HepG2 (cell line): Measurements from ENCODE around the gene CRY1. TPM values are rescaled to one million over a fixed set of nuclear protein-coding genes. Genes with fewer than 3 reads are reported as not detected.
A peak's percentile ranks its signal among the peaks of the same experiment; 100 is the strongest.

Experiments
- ATAC-seq: fragments of 200-7000 bp; cut with Tn5 transposase; 3 replicates; pipeline ENCODE4 v1.9.1; 2020; ENCODE audit warnings: mild to moderate bottlenecking, moderate library complexity
- BruUV-seq: library from RNA; stranded (reverse); fragments of 400-500 nt; replicated peaks from 2 replicates; lab custom pipeline; 2021; lab: Mats Ljungman, UMichigan
- CTCF ChIA-PET: fragments of 300-600 bp; formaldehyde crosslinking; extraction: SDS; loops from one replicate; lab custom pipeline; 2021; ENCODE audit warnings: low total read pairs, inconsistent platforms, low intra/inter-chr PET ratio; lab: Yijun Ruan, JAX
- POLR2A ChIA-PET: fragments of 350-600 bp; sonication (Branson Sonifier 250); formaldehyde crosslinking; loops from one replicate; lab custom pipeline; 2020; ENCODE audit warnings: antibody characterized with exemption, inconsistent platforms; lab: Yijun Ruan, JAX
- DNase-seq: peaks from one replicate; pipeline ENCODE4 v3.0.0-alpha.2; 2015; ENCODE audit warnings: low spot score
- FAIRE-seq: peaks from 3 replicates; lab custom pipeline; 2011; peaks lifted over from hg19 to GRCh38; lab: Jason Lieb, UNC
- H2AFZ ChIP-seq: one replicate; pipeline ENCODE4 v1.6.1; 2011; ENCODE audit warnings: low read length, inconsistent platforms
- H3K27ac ChIP-seq: fragments of 300-600 bp; 3 replicates; pipeline ENCODE4 v1.8.0; 2011; ENCODE audit warnings: mixed run types, mild to moderate bottlenecking, mixed read lengths, low read length, inconsistent platforms; ENCODE audit not compliant: insufficient read depth; ENCODE audit errors: extremely low read length
- H3K27me3 ChIP-seq, 2 experiments: fragments of 200-600 bp in 1 of 2; 2 replicates in 1 of 2; 3 replicates in 1 of 2; pipeline versions ENCODE4 v1.6.0 to v1.8.0; 2011; ENCODE audit warnings: low read length in 2 of 2, mild to moderate bottlenecking in 2 of 2, moderate library complexity in 2 of 2, inconsistent platforms in 1 of 2; ENCODE audit not compliant: insufficient read depth in 2 of 2, control insufficient read depth in 1 of 2
- H3K36me3 ChIP-seq, 2 experiments: fragments of 200-600 bp in 1 of 2; replicated peaks in 1 of 2; 2 replicates in 1 of 2; 3 replicates in 1 of 2; pipeline versions ENCODE4 v1.5.1 to v1.8.0; 2011; ENCODE audit warnings: low read length in 2 of 2, inconsistent platforms in 1 of 2; ENCODE audit not compliant: insufficient read depth in 2 of 2, control insufficient read depth in 1 of 2
- H3K4me1 ChIP-seq: 2 replicates; pipeline ENCODE4 v1.5.1; 2012; ENCODE audit warnings: low read length, inconsistent platforms; ENCODE audit not compliant: insufficient read depth
- H3K4me2 ChIP-seq: 2 replicates; pipeline ENCODE4 v1.6.0; 2011; ENCODE audit warnings: low read depth, low read length, inconsistent platforms
- H3K4me3 ChIP-seq, 3 experiments: fragments of 200-600 bp in 1 of 3; sonication (generic), shearing (Covaris generic) in 1 of 3; replicated peaks in 1 of 3; 2 replicates each; pipeline ENCODE4 v1.5.1; 2011 to 2016; ENCODE audit warnings: low read length in 3 of 3, inconsistent platforms in 2 of 3, low read depth in 2 of 3, mild to moderate bottlenecking in 2 of 3, control low read depth in 1 of 3, mixed read lengths in 1 of 3; ENCODE audit not compliant: insufficient read depth in 1 of 3
- H3K79me2 ChIP-seq: one replicate; pipeline ENCODE4 v1.6.1; 2011; ENCODE audit warnings: low read length, inconsistent platforms; ENCODE audit not compliant: insufficient read depth
- H3K9ac ChIP-seq: 2 replicates; pipeline ENCODE4 v1.6.0; 2011; ENCODE audit warnings: mild to moderate bottlenecking, low read depth, low read length, inconsistent platforms; ENCODE audit not compliant: insufficient read depth
- H3K9me3 ChIP-seq: 2 replicates; pipeline ENCODE4 v1.5.1; 2012; ENCODE audit warnings: mild to moderate bottlenecking, low read length
- H4K20me1 ChIP-seq: 2 replicates; pipeline ENCODE4 v1.6.0; 2011; ENCODE audit warnings: inconsistent platforms, mild to moderate bottlenecking, low read length, moderate library complexity; ENCODE audit not compliant: insufficient read depth
- KAT7 ChIP-seq: IDR thresholded peaks from 2 replicates; pipeline ENCODE4 v1.6.1; 2018; ENCODE audit warnings: borderline replicate concordance, missing compliant biosample characterization
- MEIS1 ChIP-seq: sonication (generic); formaldehyde crosslinking; IDR thresholded peaks from 2 replicates; pipeline ENCODE4 v1.9.0; 2021; ENCODE audit warnings: mild to moderate bottlenecking, missing genetic modification reagents, moderate library complexity, borderline replicate concordance
- PAF1 ChIP-seq: IDR thresholded peaks from 2 replicates; pipeline ENCODE4 v1.6.1; 2016; ENCODE audit warnings: missing genetic modification reagents, missing compliant biosample characterization
- SALL1 ChIP-seq: sonication (generic); formaldehyde crosslinking; IDR thresholded peaks from 2 replicates; pipeline ENCODE4 v1.8.0; 2022; ENCODE audit warnings: mild to moderate bottlenecking, missing genetic modification reagents
- THAP11 ChIP-seq: IDR thresholded peaks from 2 replicates; pipeline ENCODE4 v1.6.1; 2016; ENCODE audit warnings: missing biosample characterization, missing genetic modification reagents
- THAP9 ChIP-seq: sonication (generic); formaldehyde crosslinking; IDR thresholded peaks from 2 replicates; pipeline ENCODE4; 2020; ENCODE audit warnings: missing genetic modification reagents, mild to moderate bottlenecking, borderline replicate concordance
- ZBTB8A ChIP-seq: sonication (generic); formaldehyde crosslinking; IDR thresholded peaks from 2 replicates; pipeline ENCODE4 v1.4.0; 2020; ENCODE audit warnings: mild to moderate bottlenecking, low read depth, missing genetic modification reagents, borderline replicate concordance
- ZNF136 ChIP-seq: sonication (generic); formaldehyde crosslinking; IDR thresholded peaks from 2 replicates; pipeline ENCODE4 v1.8.1; 2022; ENCODE audit warnings: low read depth, mild to moderate bottlenecking, moderate library complexity, missing genetic modification reagents
- ZNF225 ChIP-seq: sonication (generic); formaldehyde crosslinking; IDR thresholded peaks from 2 replicates; pipeline ENCODE4 v1.4.0; 2020; ENCODE audit warnings: mild to moderate bottlenecking, missing genetic modification reagents
- ZNF609 ChIP-seq: sonication (generic); formaldehyde crosslinking; IDR thresholded peaks from 2 replicates; pipeline ENCODE4 v1.4.0; 2020; ENCODE audit warnings: mild to moderate bottlenecking, missing genetic modification reagents, borderline replicate concordance
- WGBS: methylation state at CpG from one replicate; pipeline ENCODE4 v1.1.6; 2017; ENCODE audit warnings: low lambda C conversion rate; 5-methylcytosine and 5-hydroxymethylcytosine counted together
- in situ Hi-C: cut with HindIII; loops from 2 replicates; pipeline ENCODE4 v1.10.0; 2017; ENCODE audit warnings: low pct_unique_long_range_greater_than_20kb; ENCODE audit not compliant: extremely low pct_ligation_motif_present
- intact Hi-C: fragments of 100-400 bp; cut with micrococcal nuclease; formaldehyde crosslinking; loops from one replicate; pipeline ENCODE4 v1.10.0; 2022; ENCODE audit not compliant: unreplicated experiment
- polyA plus RNA-seq, 8 experiments: library from polyadenylated mRNA; depleted of rRNA in 3 of 8; stranded (reverse) in 7 of 8; unstranded in 1 of 8; fragments of >200 nt; fragmentation: Illumina TruSeq in 4 of 8; extraction: Trizol in 4 of 8; gene quantifications; 2 replicates each; pipeline versions ENCODE4 v1.2.1 to v1.2.3, GENCODE V29; 2011 to 2016; ENCODE audit warnings: low read depth in 4 of 8, missing spikeins in 1 of 8, mixed read lengths in 1 of 8; ENCODE audit not compliant: insufficient read depth in 1 of 8
- total RNA-seq, 5 experiments: library from RNA; depleted of rRNA; stranded (reverse); fragments of >200 nt; fragmentation: Illumina TruSeq; extraction: Trizol; gene quantifications; 2 replicates each; pipeline ENCODE4 v1.2.3, GENCODE V29; 2016; ENCODE audit warnings: low read depth in 1 of 5

Gene CRY1
- total and polyA plus RNA-seq, 2 of the 13 experiments (the other 11 are each of a cell fraction or from before 2014, with no cell fraction given): 11.4 to 13.9 TPM

GRCh38 chr12:107091381-107091780 is 2.0 kb downstream of the CRY1 start (continued):
- TF ChIP-seq ZNF136 (CRISPR knock-in tag) (no peak), KAT7 (CRISPR knock-in tag) (no peak), PAF1 (CRISPR knock-in tag) (no peak), THAP9 (CRISPR knock-in tag) (no peak), MEIS1 (CRISPR knock-in tag) (no peak), ZNF225 (CRISPR knock-in tag) (no peak), THAP11 (CRISPR knock-in tag) (no peak)

GRCh38 chr12:107090711-107091110 is 2.6 kb downstream of the CRY1 start:
- Histone ChIP-seq H3K79me2 (peaks cover 47% of the 10 kb centered on the region), H3K4me2 (0 out of 2 replicates have a peak overlapping the region, but pooled peaks have one; percentile 92)
- CTCF ChIA-PET: no interaction called here

More at GRCh38 chr12:107090711-107091110, 2.6 kb downstream of the CRY1 start:
- H3K9me3 ChIP-seq: no peaks in the 10 kb centered on the region
- H4K20me1 ChIP-seq: no peaks in the 10 kb centered on the region
- TF ChIP-seq SALL1 (CRISPR knock-in tag) (no peak), ZBTB8A (no peak), ZNF609 (CRISPR knock-in tag) (no peak)
- ATAC-seq: no peak
- no peak for FAIRE-seq
- 0 out of 5 replicates have a peak, but pooled peaks cover 0 to 4% of the 10 kb centered on the region in 2 experiments for H3K36me3 ChIP-seq
- in situ Hi-C loops: no loop called here
- peaks cover 24% of the 10 kb centered on the region for H3K4me1 ChIP-seq
- H3K27me3 ChIP-seq: no peaks in the 10 kb centered on the region; a peak in 1 of 5 replicates
- no peak overlapping the region for H3K4me3 ChIP-seq
- H3K9ac ChIP-seq: no peak overlapping the region
- WGBS: 95% methylated on average over 2 of the region's 2 CpGs
- DNase-seq: no peak
- H3K27ac ChIP-seq: no peak overlapping the region
- POLR2A ChIA-PET: no interaction called here
- no peak overlapping the region for H2AFZ ChIP-seq
- intact Hi-C loops: no loop called here
- BruUV-seq: no TSS peak
